RWPE1 (cell line): ENCODE results near the gene CPNE1.

ENCODE experiments used
- CTCF ChIA-PET: fragments of 350-600 bp; sonication (Branson Sonifier 250); formaldehyde crosslinking; extraction: SDS; loops from one replicate; lab custom pipeline; 2021; lab: Yijun Ruan, JAX
- POLR2A ChIA-PET: fragments of 400-600 bp; formaldehyde crosslinking; extraction: SDS; loops from one replicate; lab custom pipeline; 2020; ENCODE audit warnings: antibody characterized with exemption; ENCODE audit not compliant: low non-redundant PET; lab: Yijun Ruan, JAX
- DNase-seq: peaks from one replicate; pipeline ENCODE4 v3.0.0; 2012; ENCODE audit warnings: low spot score
- H3K27ac ChIP-seq: fragments of 450-650 bp; 2 replicates; pipeline ENCODE4 v1.5.1; 2017
- TF ChIP-seq, protein P1 (sequence below): fragments of 450-650 bp; conservative IDR thresholded peaks from 2 replicates; pipeline ENCODE4 v1.5.1; 2017; ENCODE audit warnings: low read depth, mild to moderate bottlenecking

CPNE1 gene

DNA sequence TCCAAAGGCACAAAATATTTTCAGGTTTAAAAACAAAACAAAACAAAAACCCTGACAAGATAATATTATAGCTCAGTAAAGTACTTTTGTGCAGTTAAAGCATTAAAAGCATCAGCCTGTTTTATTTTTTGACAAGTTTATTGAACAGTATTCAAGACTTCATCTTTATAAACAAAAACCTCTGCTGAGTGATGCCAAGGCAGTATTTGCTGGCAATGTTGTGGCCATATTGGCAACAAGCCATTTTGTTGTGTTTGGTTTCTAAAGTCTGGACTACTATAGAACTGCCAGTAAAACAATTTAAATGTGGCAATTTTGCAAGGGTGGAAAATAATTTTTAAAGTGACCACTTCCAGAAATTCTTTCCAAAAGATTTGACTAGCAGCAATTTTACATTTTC, 15.9 kb downstream of the CPNE1 start:
- DNase-seq: no peak
- ChIA-PET POLR2A (no interaction called here), CTCF (interaction anchor here (0.6 kb wide), 1 partner anchor 12 kb away, joined by 5 read pairs; no protein-coding TSS in a partner anchor)
- TF ChIP-seq, protein P1, sequence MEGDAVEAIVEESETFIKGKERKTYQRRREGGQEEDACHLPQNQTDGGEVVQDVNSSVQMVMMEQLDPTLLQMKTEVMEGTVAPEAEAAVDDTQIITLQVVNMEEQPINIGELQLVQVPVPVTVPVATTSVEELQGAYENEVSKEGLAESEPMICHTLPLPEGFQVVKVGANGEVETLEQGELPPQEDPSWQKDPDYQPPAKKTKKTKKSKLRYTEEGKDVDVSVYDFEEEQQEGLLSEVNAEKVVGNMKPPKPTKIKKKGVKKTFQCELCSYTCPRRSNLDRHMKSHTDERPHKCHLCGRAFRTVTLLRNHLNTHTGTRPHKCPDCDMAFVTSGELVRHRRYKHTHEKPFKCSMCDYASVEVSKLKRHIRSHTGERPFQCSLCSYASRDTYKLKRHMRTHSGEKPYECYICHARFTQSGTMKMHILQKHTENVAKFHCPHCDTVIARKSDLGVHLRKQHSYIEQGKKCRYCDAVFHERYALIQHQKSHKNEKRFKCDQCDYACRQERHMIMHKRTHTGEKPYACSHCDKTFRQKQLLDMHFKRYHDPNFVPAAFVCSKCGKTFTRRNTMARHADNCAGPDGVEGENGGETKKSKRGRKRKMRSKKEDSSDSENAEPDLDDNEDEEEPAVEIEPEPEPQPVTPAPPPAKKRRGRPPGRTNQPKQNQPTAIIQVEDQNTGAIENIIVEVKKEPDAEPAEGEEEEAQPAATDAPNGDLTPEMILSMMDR: no peak
- no peak overlapping the region for H3K27ac ChIP-seq

- TF ChIP-seq, protein P1: no peak
- POLR2A ChIA-PET: no interaction called here
- CTCF ChIA-PET: no interaction called here
- no peak overlapping the region for H3K27ac ChIP-seq
- DNase-seq: no peak
These were observed 19.9 kb downstream of the CPNE1 start for GRCh38 chr20:35644806-35645205.

DNA sequence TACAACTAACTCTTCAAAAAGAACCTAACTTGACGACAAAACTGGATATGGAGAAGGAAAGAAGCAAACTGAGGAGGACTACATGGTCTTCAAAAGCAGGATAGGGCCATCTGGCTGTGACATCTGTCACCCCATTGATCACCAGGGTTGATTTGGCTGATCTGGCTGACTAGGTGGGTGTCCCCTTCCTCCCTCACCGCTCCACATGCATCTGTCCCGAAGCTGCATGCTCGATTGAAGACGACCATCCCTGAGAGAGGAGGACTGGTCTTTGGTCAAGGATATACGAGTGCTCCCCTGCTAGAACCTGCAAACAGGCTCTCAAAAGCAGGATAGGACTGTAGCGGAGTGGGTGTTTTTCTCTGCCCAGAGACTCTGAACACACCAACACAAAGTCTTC, 21.7 kb downstream of the CPNE1 start:
- ChIA-PET CTCF (interaction anchor here (0.6 to 0.9 kb wide), 2 partner anchors 24 to 53 kb away, joined by 3 to 6 read pairs; no protein-coding TSS in a partner anchor), POLR2A (no interaction called here)
- DNase-seq: no peak
- no peak overlapping the region for H3K27ac ChIP-seq
- TF ChIP-seq, protein P1: no peak

- no peak overlapping the region for H3K27ac ChIP-seq
- ChIA-PET CTCF (no interaction called here), POLR2A (no interaction called here)
- no peak for DNase-seq
- TF ChIP-seq, protein P1: no peak
These were observed 23.0 kb downstream of the CPNE1 start for GRCh38 chr20:35641743-35642142.

DNA sequence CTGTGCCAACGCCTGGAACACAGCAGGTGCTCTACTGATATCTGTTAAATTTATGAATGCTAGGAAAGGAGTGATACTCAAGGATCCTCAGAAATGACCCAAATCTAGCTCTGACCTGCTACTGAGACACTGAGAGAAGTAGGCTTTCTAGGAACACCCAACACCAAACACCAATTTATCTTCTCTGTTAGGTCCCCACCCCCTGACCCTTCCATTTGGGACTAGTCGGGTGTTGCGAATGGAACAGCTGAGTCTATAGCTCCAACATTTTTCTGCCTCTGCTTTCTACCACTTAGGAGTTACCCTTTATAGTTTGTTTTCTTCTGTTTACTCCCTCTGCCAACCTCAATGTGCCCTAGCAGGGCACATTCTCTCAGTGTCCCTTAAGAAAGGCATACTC, 24.0 kb downstream of the CPNE1 start:
- DNase-seq: no peak
- no peak overlapping the region for H3K27ac ChIP-seq
- TF ChIP-seq, protein P1: no peak
- POLR2A ChIA-PET: no interaction called here
- CTCF ChIA-PET: no interaction called here

- H3K27ac ChIP-seq: no peak overlapping the region
- no peak for DNase-seq
- ChIA-PET CTCF (interaction anchor here (0.9 kb wide), 1 partner anchor 20 kb away, joined by 4 read pairs; no protein-coding TSS in a partner anchor), POLR2A (no interaction called here)
- TF ChIP-seq, protein P1: no peak
These were observed 25.9 kb downstream of the CPNE1 start for GRCh38 chr20:35638751-35639150.
